HTR-8/SVneo (cell line): ENCODE measurements around the gene PDCD1.
"Not testable (repeated sequence)": the region's sequence is repeated elsewhere in the genome, so short reads cannot be mapped to it uniquely, and the experiment has no call there.

ENCODE experiments used
- DNase-seq: peaks from one replicate; pipeline ENCODE4 v3.0.0; 2011; ENCODE audit warnings: low spot score, mixed read lengths; ENCODE audit not compliant: insufficient read length
- FAIRE-seq: peaks from 2 replicates; lab custom pipeline; 2011; peaks lifted over from hg19 to GRCh38; lab: Jason Lieb, UNC

PDCD1 gene

GRCh38 chr2:241806217-241806616 lies 52.5 kb downstream of the PDCD1 start:
- not testable (repeated sequence) for FAIRE-seq, DNase-seq

- DNase-seq (no peak), FAIRE-seq (no peak)
These were observed 54.1 kb downstream of the PDCD1 start for GRCh38 chr2:241804326-241805229.

GRCh38 chr2:241803387-241804325 lies 55.0 kb downstream of the PDCD1 start:
- FAIRE-seq (no peak), DNase-seq (no peak)

DNA sequence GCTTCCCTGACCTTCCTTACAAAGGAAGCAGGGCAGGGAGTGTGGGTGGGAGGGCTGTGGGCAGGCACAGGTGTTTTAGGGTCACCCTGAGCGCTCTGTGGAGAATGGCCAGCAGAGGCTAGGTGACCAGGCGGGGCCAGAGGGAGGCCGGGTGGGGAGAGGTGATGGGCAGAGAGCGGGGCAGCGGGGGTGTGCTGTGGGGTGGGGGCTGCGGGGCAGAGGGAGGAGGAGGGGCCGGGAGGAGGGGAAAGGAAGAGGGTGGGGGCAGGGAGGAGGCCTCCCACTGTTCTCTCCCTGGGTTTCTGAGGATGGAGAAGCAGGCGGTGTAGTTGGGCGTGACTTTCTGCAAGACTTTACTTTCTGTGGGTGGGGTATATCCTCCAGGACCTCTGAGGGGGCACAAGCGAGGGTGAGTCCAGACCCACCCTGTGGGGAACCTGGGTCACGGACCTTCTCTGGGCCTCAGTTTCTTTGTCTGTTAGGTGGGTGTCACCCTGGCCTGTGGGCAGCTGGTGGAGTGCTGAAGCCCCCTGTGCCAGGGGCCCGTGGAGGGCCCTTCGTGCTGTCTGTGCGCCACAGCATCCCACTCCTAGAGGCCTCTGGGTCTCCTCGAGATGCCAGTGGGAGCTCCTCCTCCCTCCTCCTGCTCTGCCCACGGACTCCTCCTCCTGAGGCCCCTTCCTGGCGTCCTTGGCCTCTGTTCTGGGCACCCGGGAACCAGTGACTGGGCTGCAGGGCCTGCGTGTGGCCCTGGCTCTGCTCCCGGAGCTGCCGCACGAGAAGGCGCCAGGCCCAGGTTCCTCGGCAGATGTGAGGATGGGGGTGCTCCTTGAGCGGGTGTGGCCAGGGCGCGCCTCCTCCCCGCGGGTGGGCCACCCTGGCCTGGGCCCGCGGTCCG lies 56.0 kb downstream of the PDCD1 start:
- FAIRE-seq (no peak), DNase-seq (no peak)

GRCh38 chr2:241801611-241802420 lies 56.9 kb downstream of the PDCD1 start:
- FAIRE-seq (no peak), DNase-seq (no peak)

GRCh38 chr2:241800198-241800903 lies 58.3 kb downstream of the PDCD1 start:
- FAIRE-seq = peak; percentile 73
- not testable (repeated sequence) for DNase-seq
